SK-N-SH (cell line): ENCODE data around the gene SETX. TPM values are rescaled to one million over a fixed set of nuclear protein-coding genes. Genes with fewer than 3 reads are reported as not detected.

Experiments
- CTCF ChIA-PET: fragments of 300-600, 350-600 bp; formaldehyde crosslinking; extraction: SDS; loops from one replicate; lab custom pipeline; 2021; lab: Yijun Ruan, JAX
- POLR2A ChIA-PET: fragments of 350-600 bp; sonication (Branson Sonifier 250); formaldehyde crosslinking; extraction: SDS; loops from one replicate; lab custom pipeline; 2020; ENCODE audit warnings: antibody characterized with exemption, inconsistent platforms; lab: Yijun Ruan, JAX
- DNase-seq: peaks from one replicate; pipeline ENCODE4 v3.0.0; 2012
- H2AFZ ChIP-seq: fragments of 200-600 bp; sonication (generic); 2 replicates; pipeline ENCODE4 v1.8.1; 2016; ENCODE audit warnings: antibody characterized with exemption, mild to moderate bottlenecking, low read depth
- H3F3A ChIP-seq: fragments of 200-600 bp; sonication (generic); replicated peaks from 2 replicates; pipeline ENCODE3; 2016; ENCODE audit warnings: antibody characterized with exemption, mild to moderate bottlenecking; ENCODE audit not compliant: insufficient read depth
- H3K27ac ChIP-seq, 2 experiments: fragments of 200-500 bp in 1 of 2; fragments of 200-600 bp in 1 of 2; sonication (Bioruptor generic) in 1 of 2; sonication (generic), shearing (Covaris generic) in 1 of 2; 2 replicates each; pipeline versions ENCODE4 v1.5.1 to v1.6.1; 2014 to 2016; ENCODE audit warnings: low read depth in 2 of 2, inconsistent platforms in 1 of 2, low read length in 1 of 2, mild to moderate bottlenecking in 1 of 2, mixed read lengths in 1 of 2
- H3K27me3 ChIP-seq: fragments of 200-600 bp; sonication (generic), shearing (Covaris generic); 2 replicates; pipeline ENCODE4 v1.6.1; 2016; ENCODE audit warnings: mixed run types; ENCODE audit not compliant: insufficient read depth
- H3K36me3 ChIP-seq, 2 experiments: fragments of 200-500 bp in 1 of 2; fragments of 200-600 bp in 1 of 2; sonication (Bioruptor generic) in 1 of 2; sonication (generic) in 1 of 2; replicated peaks in 1 of 2; 2 replicates each; pipeline versions ENCODE3 to v1.5.1; 2014 to 2016; ENCODE audit warnings: low read length in 1 of 2, mild to moderate bottlenecking in 1 of 2; ENCODE audit not compliant: insufficient read depth in 2 of 2, control insufficient read depth in 1 of 2
- H3K4me1 ChIP-seq, 2 experiments: fragments of 200-500 bp in 1 of 2; fragments of 200-600 bp in 1 of 2; sonication (Bioruptor generic) in 1 of 2; sonication (generic), shearing (Covaris generic) in 1 of 2; 2 replicates each; pipeline versions ENCODE4 v1.5.1 to v1.6.1; 2014 to 2016; ENCODE audit warnings: low read depth in 1 of 2, low read length in 1 of 2, mixed run types in 1 of 2; ENCODE audit not compliant: insufficient read depth in 2 of 2, control insufficient read depth in 1 of 2
- H3K4me2 ChIP-seq: fragments of 200-600 bp; sonication (generic), shearing (Covaris generic); 2 replicates; pipeline ENCODE4 v1.6.1; 2017; ENCODE audit warnings: mixed run types
- H3K4me3 ChIP-seq, 2 experiments: fragments of 200-500 bp in 1 of 2; fragments of 200-600 bp in 1 of 2; sonication (Bioruptor generic) in 1 of 2; sonication (generic), shearing (Covaris generic) in 1 of 2; 2 replicates each; pipeline versions ENCODE4 v1.5.1 to v1.8.1; 2014 to 2016; ENCODE audit warnings: low read depth in 2 of 2, inconsistent platforms in 1 of 2, low read length in 1 of 2, mild to moderate bottlenecking in 1 of 2, mixed read lengths in 1 of 2, moderate library complexity in 1 of 2
- H3K79me2 ChIP-seq: fragments of 200-600 bp; sonication (generic); 2 replicates; pipeline ENCODE4 v1.8.1; 2017; ENCODE audit warnings: mild to moderate bottlenecking; ENCODE audit not compliant: insufficient read depth
- H3K9ac ChIP-seq: fragments of 200-600 bp; sonication (generic); 2 replicates; pipeline ENCODE4 v1.6.1; 2017; ENCODE audit warnings: mixed run types
- H3K9me2 ChIP-seq: fragments of 200-600 bp; sonication (generic); 2 replicates; pipeline ENCODE4 v1.6.1; 2017; ENCODE audit warnings: mixed run types
- H3K9me3 ChIP-seq: fragments of 200-600 bp; sonication (generic); 2 replicates; pipeline ENCODE4 v1.6.1; 2017; ENCODE audit warnings: mixed run types, mild to moderate bottlenecking, moderate library complexity
- H4K20me1 ChIP-seq: fragments of 200-600 bp; sonication (generic); 2 replicates; pipeline ENCODE4 v1.6.1; 2017; ENCODE audit warnings: mild to moderate bottlenecking, mixed run types; ENCODE audit not compliant: insufficient read depth
- CHD2 ChIP-seq: fragments of 150-350 bp; IDR thresholded peaks from 2 replicates; pipeline ENCODE4 v1.6.1; 2018; ENCODE audit warnings: low read length; ENCODE audit not compliant: partially characterized antibody
- CTCF ChIP-seq: fragments of 200-600 bp; sonication (generic); IDR thresholded peaks from 2 replicates; pipeline ENCODE4 v1.6.1; 2017; ENCODE audit warnings: antibody characterized with exemption, mild to moderate bottlenecking, moderate library complexity
- ELF1 ChIP-seq: IDR thresholded peaks from 2 replicates; pipeline ENCODE4 v1.4.0; 2012
- EZH2phosphoT487 ChIP-seq: fragments of 200-600 bp; sonication (generic); IDR thresholded peaks from 2 replicates; pipeline ENCODE4 v1.6.1; 2017; ENCODE audit warnings: low read depth, mixed run types, mild to moderate bottlenecking, antibody characterized with exemption, moderate library complexity, borderline replicate concordance
- FOSL2 ChIP-seq: IDR thresholded peaks from 2 replicates; pipeline ENCODE4 v1.4.0; 2012; ENCODE audit warnings: low read depth, mild to moderate bottlenecking, moderate library complexity, borderline replicate concordance
- FOXJ3 ChIP-seq: sonication (generic); formaldehyde crosslinking; IDR thresholded peaks from 2 replicates; pipeline ENCODE4 v1.5.1; 2020; ENCODE audit warnings: mild to moderate bottlenecking, missing genetic modification reagents
- GABPA ChIP-seq: IDR thresholded peaks from 2 replicates; pipeline ENCODE4 v1.4.0; 2012; ENCODE audit warnings: low read depth, mild to moderate bottlenecking
- JUND ChIP-seq: IDR thresholded peaks from 2 replicates; pipeline ENCODE4 v1.4.0; 2012
- MEF2A ChIP-seq: IDR thresholded peaks from 2 replicates; pipeline ENCODE4 v1.4.0; 2012; ENCODE audit warnings: low read depth, borderline replicate concordance
- MXI1 ChIP-seq: IDR thresholded peaks from 2 replicates; pipeline ENCODE4 v1.6.1; 2012; ENCODE audit warnings: mild to moderate bottlenecking, low read depth, low read length, improper control_type of control experiment
- NFIC ChIP-seq: IDR thresholded peaks from 2 replicates; pipeline ENCODE4 v1.4.0; 2012; ENCODE audit warnings: borderline replicate concordance
- POLR2AphosphoS5 ChIP-seq: IDR thresholded peaks from 2 replicates; pipeline ENCODE4 v1.6.1; 2012; ENCODE audit warnings: low read depth, low read length
- RAD21 ChIP-seq: IDR thresholded peaks from 2 replicates; pipeline ENCODE4 v1.6.1; 2012; ENCODE audit warnings: mild to moderate bottlenecking, low read length
- RCOR1 ChIP-seq: fragments of 150-350 bp; IDR thresholded peaks from 2 replicates; pipeline ENCODE4 v1.6.1; 2017; ENCODE audit warnings: antibody characterized with exemption, low read length
- RFX5 ChIP-seq: IDR thresholded peaks from 2 replicates; pipeline ENCODE4 v1.6.1; 2012; ENCODE audit warnings: mild to moderate bottlenecking, improper control_type of control experiment, low read length
- SIN3A ChIP-seq: IDR thresholded peaks from 2 replicates; pipeline ENCODE4 v1.6.1; 2012; ENCODE audit warnings: low read depth, mild to moderate bottlenecking, low read length, moderate library complexity, borderline replicate concordance
- SMC3 ChIP-seq: IDR thresholded peaks from 2 replicates; pipeline ENCODE4 v1.6.1; 2012; ENCODE audit warnings: low read depth, low read length, improper control_type of control experiment
- TCF12 ChIP-seq: IDR thresholded peaks from 2 replicates; pipeline ENCODE4 v1.4.0; 2012
- ZBTB33 ChIP-seq: IDR thresholded peaks from 2 replicates; pipeline ENCODE4 v1.4.0; 2012; ENCODE audit warnings: low read depth, borderline replicate concordance
- WGBS: methylation state at CpG from one replicate; pipeline ENCODE4 v1.1.6; 2017; ENCODE audit warnings: low lambda C conversion rate; 5-methylcytosine and 5-hydroxymethylcytosine counted together
- polyA plus RNA-seq, 3 experiments: library from polyadenylated mRNA; depleted of rRNA; stranded (reverse); fragments of >200 nt; gene quantifications; 2 replicates each; pipeline ENCODE4 v1.2.3, GENCODE V29; 2012

The SETX gene
- polyA plus RNA-seq, 1 of the 3 experiments (the other 2 are of a cell fraction): 12.3 TPM

- H3K27ac ChIP-seq: no peak overlapping the region
- H3K27me3 ChIP-seq: no peaks in the 10 kb centered on the region
- H3K36me3 ChIP-seq: peaks cover 47 to 50% of the 10 kb centered on the region in 2 experiments
- ChIA-PET CTCF (no interaction called here), POLR2A (no interaction called here)
- no peak overlapping the region for H3K9ac ChIP-seq
- H3F3A ChIP-seq: peaks cover 4% of the 10 kb centered on the region
- H3K4me3 ChIP-seq: no peak overlapping the region
- TF ChIP-seq POLR2AphosphoS5 (no peak), GABPA (no peak), RAD21 (no peak), ZBTB33 (no peak), NFIC (no peak), FOSL2 (no peak), JUND (no peak), ELF1 (no peak), MXI1 (no peak), MEF2A (no peak), CTCF (no peak), RFX5 (no peak), RCOR1 (no peak), FOXJ3 (no peak), SMC3 (no peak), TCF12 (no peak), SIN3A (no peak), EZH2phosphoT487 (no peak), CHD2 (no peak)
- H3K9me3 ChIP-seq: no peaks in the 10 kb centered on the region
- WGBS: 97% methylated on average over 4 of the region's 4 CpGs
- 0 out of 2 replicates have a peak, but pooled peaks cover 4% of the 10 kb centered on the region for H4K20me1 ChIP-seq
- H3K79me2 ChIP-seq: peaks cover 61% of the 10 kb centered on the region
- H2AFZ ChIP-seq: no peak overlapping the region
- DNase-seq: no peak
- peaks cover 0 to 10% of the 10 kb centered on the region in 2 experiments; a peak in 2 of 4 replicates for H3K4me1 ChIP-seq
- no peaks in the 10 kb centered on the region for H3K9me2 ChIP-seq
- H3K4me2 ChIP-seq: no peak overlapping the region
Observed at GRCh38 chr9:132401824-132402223, 47.0 kb upstream of the SETX start.
